NT2/D1 (cell line): ENCODE data around the gene MPPED1.

ENCODE experiments used
- SUZ12 ChIP-seq: IDR thresholded peaks from 2 replicates; pipeline ENCODE4 v1.6.1; 2011; ENCODE audit not compliant: insufficient read length, insufficient read depth; ENCODE audit errors: extremely low read depth
- YY1 ChIP-seq: IDR thresholded peaks from 2 replicates; pipeline ENCODE4 v1.6.1; 2011; ENCODE audit not compliant: insufficient read length, insufficient read depth
- ZNF274 ChIP-seq: IDR thresholded peaks from 2 replicates; pipeline ENCODE4 v1.6.1; 2011; ENCODE audit warnings: mild to moderate bottlenecking, low read depth, low read length

DNA sequence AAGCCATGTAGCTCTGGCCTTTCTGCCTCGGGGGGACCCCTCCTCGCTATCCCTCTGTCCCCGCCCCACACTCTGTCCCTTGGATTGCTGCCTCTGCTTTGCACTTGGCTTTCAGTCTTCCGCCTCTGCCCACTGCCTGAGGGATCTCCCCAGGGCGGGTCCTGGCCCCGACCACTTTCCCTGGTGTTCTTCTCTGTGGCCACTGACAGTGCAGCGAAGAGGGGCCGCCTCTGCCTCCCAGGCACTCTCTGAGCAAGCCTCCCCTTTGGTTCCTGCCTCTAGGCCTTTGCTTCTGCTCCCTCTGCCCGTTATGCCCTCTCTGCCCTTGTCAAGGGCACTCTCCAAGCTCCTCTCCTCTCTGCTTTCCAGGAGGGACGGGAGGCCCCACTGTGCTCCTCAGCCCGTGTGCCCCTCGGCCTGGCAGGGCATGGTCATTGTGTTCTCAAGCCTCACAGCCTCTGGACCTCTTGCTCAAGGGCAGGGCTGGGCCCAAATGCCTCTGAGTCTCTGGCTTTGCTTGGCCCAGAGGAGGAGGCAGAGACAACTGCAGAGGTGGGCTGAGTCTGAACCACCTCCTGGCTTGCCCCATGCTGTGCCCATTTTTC is 5.5 kb upstream of the MPPED1 start:
- TF ChIP-seq YY1: no peak
- no peak for TF ChIP-seq ZNF274
- no peak for TF ChIP-seq SUZ12
